Adrenal gland (tissue), 12 donors: ENCODE results near the gene DMRTA1. TPM values are rescaled to one million over a fixed set of nuclear protein-coding genes. Genes with fewer than 3 reads are reported as not detected.

Experiments used
- DNase-seq, 7 donors: peaks; one replicate each; pipeline ENCODE4 v3.0.0-alpha.2; 2019 to 2020
- H3K27ac ChIP-seq, 5 donors: fragments of 200-600 bp; sonication (generic) in 4 of 5; 1 replicate in 3 of 5; 2 replicates in 2 of 5; pipeline versions ENCODE4 v1.5.1 to v1.8.0; 2016 to 2020; ENCODE audit warnings: mild to moderate bottlenecking in 1 of 5
- H3K27me3 ChIP-seq: fragments of 200-600 bp; 2 replicates; pipeline ENCODE4 v1.8.0; 2021
- H3K36me3 ChIP-seq, 2 donors: fragments of 200-600 bp; replicated peaks in 1 of 2; 1 replicate in 1 of 2; 2 replicates in 1 of 2; pipeline versions ENCODE4 v1.5.1 to v1.8.0; 2018 to 2022
- H3K4me1 ChIP-seq, 2 donors: fragments of 200-600 bp; replicated peaks in 1 of 2; 1 replicate in 1 of 2; 2 replicates in 1 of 2; pipeline versions ENCODE4 v1.5.1 to v1.8.0; 2018 to 2021
- H3K4me3 ChIP-seq, 4 donors: fragments of 200-600 bp; sonication (generic) in 3 of 4; one replicate each; pipeline ENCODE4 v1.5.1; 2016 to 2018
- H3K9me3 ChIP-seq, 3 donors: fragments of 200-600 bp; sonication (generic) in 1 of 3; replicated peaks in 1 of 3; 1 replicate in 2 of 3; 2 replicates in 1 of 3; pipeline versions ENCODE4 v1.5.1 to v1.8.0; 2016 to 2021
- POLR2A ChIP-seq, 2 donors: fragments of 450-650 bp; IDR thresholded peaks; one replicate each; pipeline ENCODE4 v1.6.1; 2017; ENCODE audit warnings: antibody characterized with exemption in 2 of 2, mild to moderate bottlenecking in 2 of 2, moderate library complexity in 1 of 2
- WGBS, 4 donors: extraction: QIAGEN DNeasy Blood & Tissue Kit in 2 of 4; methylation state at CpG; one replicate each; pipeline versions ENCODE4 v1.1.5 to v1.1.7; 2013 to 2017; 5-methylcytosine and 5-hydroxymethylcytosine counted together
- intact Hi-C, 2 donors: fragments of 100-400 bp; cut with DNase I; formaldehyde crosslinking; loops; one replicate each; pipeline versions ENCODE4 v1.14.1 to v1.15.0; 2022 to 2023
- polyA plus RNA-seq, 3 donors: library from polyadenylated mRNA; stranded (reverse); fragments of 200-250 nt in 2 of 3; fragments of 350-450 nt in 1 of 3; fragmentation: Illumina TruSeq in 1 of 3; extraction: RNeasy Lipid Tissue Mini Kit (QIAGEN cat#74804) in 1 of 3; gene quantifications; one replicate each; pipeline ENCODE4 v1.2.3, GENCODE V29; 2013 to 2014
- total RNA-seq, 9 donors: library from RNA; depleted of rRNA in 4 of 9; stranded (reverse); fragments of >200 nt in 4 of 9; fragments of 120-200 nt in 1 of 9; fragmentation: NEBNext Ultra II Directional in 1 of 9; extraction: Animal tissue kit (Norgen Biotek cat#: 25700) in 1 of 9; gene quantifications; one replicate each; pipeline versions ENCODE4 v1.1.0 to v1.2.4, GENCODE V29; 2013 to 2023
- TF ChIP-seq, protein P1 (sequence below), 6 experiments: fragments of 450-650 bp in 4 of 6; fragments of 200-600 bp in 2 of 6; sonication (generic) in 1 of 6; IDR thresholded peaks; 1 replicate in 5 of 6; 2 replicates in 1 of 6; pipeline versions ENCODE4 v1.5.1 to v1.8.0; 2016 to 2021; ENCODE audit warnings: antibody characterized with exemption in 6 of 6, mild to moderate bottlenecking in 2 of 6, moderate library complexity in 1 of 6
- donor health status: healthy with polysubstance abuse.
- donor health status: Bipolar disorder and iron deficiency.
- donor health status: DM: yes; HTN: yes; CAD: no.
- donor health status: DM: no; HTN: no; CAD: no.
- donor health status: DM: no; HTN: no; CAD: no.
- donor health status: DM: yes; HTN: yes; CAD: no.

DMRTA1 gene
- total and polyA plus RNA-seq, 12 donors, result under 0.01 to 2.0 (median 0.10) TPM; not detected in 3

GRCh38 chr9:22415941-22416691, 30.5 kb upstream of the DMRTA1 start:
- Histone ChIP-seq H3K9me3 (no peaks in the 10 kb centered on the region), H3K36me3 (no peaks in the 10 kb centered on the region), H3K27me3 (no peaks in the 10 kb centered on the region), H3K4me1 (no peaks in the 10 kb centered on the region), H3K27ac (no peak overlapping the region), H3K4me3 (no peak overlapping the region)
- WGBS, 4 donors, result 36 to 47% (median 43%) methylated on average over 5 of the region's 5 CpGs
- intact Hi-C loops, result no loop called here
- TF ChIP-seq, protein P1, sequence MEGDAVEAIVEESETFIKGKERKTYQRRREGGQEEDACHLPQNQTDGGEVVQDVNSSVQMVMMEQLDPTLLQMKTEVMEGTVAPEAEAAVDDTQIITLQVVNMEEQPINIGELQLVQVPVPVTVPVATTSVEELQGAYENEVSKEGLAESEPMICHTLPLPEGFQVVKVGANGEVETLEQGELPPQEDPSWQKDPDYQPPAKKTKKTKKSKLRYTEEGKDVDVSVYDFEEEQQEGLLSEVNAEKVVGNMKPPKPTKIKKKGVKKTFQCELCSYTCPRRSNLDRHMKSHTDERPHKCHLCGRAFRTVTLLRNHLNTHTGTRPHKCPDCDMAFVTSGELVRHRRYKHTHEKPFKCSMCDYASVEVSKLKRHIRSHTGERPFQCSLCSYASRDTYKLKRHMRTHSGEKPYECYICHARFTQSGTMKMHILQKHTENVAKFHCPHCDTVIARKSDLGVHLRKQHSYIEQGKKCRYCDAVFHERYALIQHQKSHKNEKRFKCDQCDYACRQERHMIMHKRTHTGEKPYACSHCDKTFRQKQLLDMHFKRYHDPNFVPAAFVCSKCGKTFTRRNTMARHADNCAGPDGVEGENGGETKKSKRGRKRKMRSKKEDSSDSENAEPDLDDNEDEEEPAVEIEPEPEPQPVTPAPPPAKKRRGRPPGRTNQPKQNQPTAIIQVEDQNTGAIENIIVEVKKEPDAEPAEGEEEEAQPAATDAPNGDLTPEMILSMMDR (IDR thresholded peaks at IDR 0.05), result no peak
- no peak for TF ChIP-seq POLR2A (IDR thresholded peaks at IDR 0.05)
- DNase-seq, result no peak

GRCh38 chr9:22416692-22417060, 29.9 kb upstream of the DMRTA1 start:
- DNase-seq, result no peak
- H3K9me3 ChIP-seq, result no peaks in the 10 kb centered on the region
- no peaks in the 10 kb centered on the region for H3K27me3 ChIP-seq
- H3K27ac ChIP-seq, result no peak overlapping the region
- no peaks in the 10 kb centered on the region for H3K4me1 ChIP-seq
- intact Hi-C loops, result no loop called here
- WGBS, 4 donors, result 32 to 43% (median 36%) methylated on average over 1 of the region's 1 CpG
- no peaks in the 10 kb centered on the region for H3K36me3 ChIP-seq
- no peak overlapping the region for H3K4me3 ChIP-seq
- TF ChIP-seq, protein P1 (IDR thresholded peaks at IDR 0.05), result no peak
- no peak for TF ChIP-seq POLR2A (IDR thresholded peaks at IDR 0.05)

DNA sequence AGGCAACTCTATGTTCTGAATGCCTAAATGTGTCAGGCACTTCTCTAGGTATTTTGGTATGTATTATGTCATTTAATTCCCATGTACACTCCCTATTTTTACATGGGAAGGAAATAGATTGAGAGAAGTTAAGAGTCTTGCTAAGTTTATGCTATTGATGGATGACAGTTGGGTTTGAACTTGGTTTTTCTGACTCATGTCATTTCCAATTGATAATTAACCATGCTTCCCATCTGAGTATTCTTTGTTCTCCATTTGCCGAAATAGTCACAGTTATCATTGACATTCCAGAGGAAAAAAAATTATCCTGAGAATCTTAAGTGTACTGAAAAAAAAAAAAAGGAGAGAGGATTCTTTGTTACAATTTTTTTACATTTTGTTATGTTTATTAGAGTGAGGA, 23.1 kb upstream of the DMRTA1 start:
- Histone ChIP-seq H3K9me3 (no peaks in the 10 kb centered on the region), H3K4me3 (no peak overlapping the region), H3K36me3 (no peaks in the 10 kb centered on the region), H3K4me1 (no peaks in the 10 kb centered on the region), H3K27ac (no peak overlapping the region), H3K27me3 (no peaks in the 10 kb centered on the region)
- no peak for DNase-seq
- 77 to 88% (median 85%) methylated on average over 1 of the region's 1 CpG for WGBS, 4 donors
- intact Hi-C loops, result no loop called here
- TF ChIP-seq, protein P1 (IDR thresholded peaks at IDR 0.05), result no peak
- no peak for TF ChIP-seq POLR2A (IDR thresholded peaks at IDR 0.05)

DNA sequence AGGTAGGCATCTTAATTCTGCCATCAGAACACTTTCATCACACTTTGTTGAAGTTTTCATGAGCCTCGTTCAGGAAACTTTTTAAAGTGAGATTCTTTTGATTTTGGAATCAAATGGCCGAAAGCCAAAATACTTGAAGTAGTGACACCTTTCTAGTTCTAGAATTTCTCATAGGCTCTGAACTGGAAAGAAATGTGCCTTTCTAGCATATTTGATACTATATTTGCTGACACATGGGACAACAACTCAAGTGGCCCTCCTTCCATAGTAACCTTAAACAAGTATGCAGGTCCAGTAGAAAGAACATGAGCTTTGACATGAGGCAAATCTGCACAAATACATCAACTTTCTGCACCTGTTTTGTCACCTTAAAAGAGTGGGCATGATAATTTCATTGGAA, 22.0 kb upstream of the DMRTA1 start:
- Histone ChIP-seq H3K4me1 (no peaks in the 10 kb centered on the region), H3K4me3 (no peak overlapping the region), H3K27me3 (no peaks in the 10 kb centered on the region), H3K36me3 (no peaks in the 10 kb centered on the region), H3K27ac (no peak overlapping the region), H3K9me3 (no peaks in the 10 kb centered on the region)
- no peak for DNase-seq
- WGBS, 4 donors, result 45 to 86% (median 79%) methylated on average over 2 of the region's 2 CpGs
- TF ChIP-seq, protein P1 (IDR thresholded peaks at IDR 0.05), result no peak
- no peak for TF ChIP-seq POLR2A (IDR thresholded peaks at IDR 0.05)
- intact Hi-C loops, result no loop called here
